ENCODE measurements around the gene DCDC1.

DNA sequence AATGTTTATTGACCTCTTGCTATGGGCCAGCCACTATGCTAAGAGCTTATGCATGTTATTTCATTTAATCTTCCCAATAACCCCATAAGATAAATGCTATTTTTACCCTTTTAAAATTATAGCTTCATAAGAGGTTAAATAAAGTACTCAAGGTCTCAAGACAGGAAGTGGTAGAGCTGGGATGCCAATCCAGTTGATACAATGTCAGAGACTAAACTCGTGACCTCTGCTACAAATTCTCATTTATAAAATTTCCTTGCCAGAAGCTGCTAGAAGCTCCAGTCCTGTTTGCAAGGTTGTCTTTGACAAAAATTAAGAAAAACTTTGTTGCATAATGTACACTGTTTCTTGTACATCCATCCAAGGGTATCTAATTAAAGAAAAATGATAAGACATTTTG is 517.4 kb downstream of the DCDC1 start:
- TF ChIP-seq, protein P1, sequence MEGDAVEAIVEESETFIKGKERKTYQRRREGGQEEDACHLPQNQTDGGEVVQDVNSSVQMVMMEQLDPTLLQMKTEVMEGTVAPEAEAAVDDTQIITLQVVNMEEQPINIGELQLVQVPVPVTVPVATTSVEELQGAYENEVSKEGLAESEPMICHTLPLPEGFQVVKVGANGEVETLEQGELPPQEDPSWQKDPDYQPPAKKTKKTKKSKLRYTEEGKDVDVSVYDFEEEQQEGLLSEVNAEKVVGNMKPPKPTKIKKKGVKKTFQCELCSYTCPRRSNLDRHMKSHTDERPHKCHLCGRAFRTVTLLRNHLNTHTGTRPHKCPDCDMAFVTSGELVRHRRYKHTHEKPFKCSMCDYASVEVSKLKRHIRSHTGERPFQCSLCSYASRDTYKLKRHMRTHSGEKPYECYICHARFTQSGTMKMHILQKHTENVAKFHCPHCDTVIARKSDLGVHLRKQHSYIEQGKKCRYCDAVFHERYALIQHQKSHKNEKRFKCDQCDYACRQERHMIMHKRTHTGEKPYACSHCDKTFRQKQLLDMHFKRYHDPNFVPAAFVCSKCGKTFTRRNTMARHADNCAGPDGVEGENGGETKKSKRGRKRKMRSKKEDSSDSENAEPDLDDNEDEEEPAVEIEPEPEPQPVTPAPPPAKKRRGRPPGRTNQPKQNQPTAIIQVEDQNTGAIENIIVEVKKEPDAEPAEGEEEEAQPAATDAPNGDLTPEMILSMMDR (conservative IDR thresholded peaks at IDR 0.05; ENCODE audit: low read length), result no peak
- no peak for TF ChIP-seq EZH2phosphoT487 (IDR thresholded peaks at IDR 0.05; ENCODE audit: borderline replicate concordance, low read depth, low read length)
